OCI-LY3 (cell line): Measurements from ENCODE around the gene CPNE4.

ENCODE experiments used
- CTCF ChIP-seq: fragments of 200-600, 300-600 bp; sonication (generic); IDR thresholded peaks from 2 replicates; pipeline ENCODE4 v1.5.1; 2014; ENCODE audit warnings: antibody characterized with exemption, low read length, low read depth
- EZH2phosphoT487 ChIP-seq: fragments of 200-600 bp; shearing (Covaris generic); IDR thresholded peaks from 2 replicates; pipeline ENCODE4 v1.6.1; 2018; ENCODE audit warnings: antibody characterized with exemption, mixed run types, low read depth

- TF ChIP-seq CTCF, result no peak
- no peak for TF ChIP-seq EZH2phosphoT487
Measured at GRCh38 chr3:131699001-131699400, 335.8 kb downstream of the CPNE4 start.
